Tibial nerve (tissue), 4 donors: ENCODE data around the gene ZNF133.

Experiments used
- CTCF ChIP-seq, 5 experiments: fragments of 200-600 bp in 3 of 5; fragments of 450-650 bp in 2 of 5; sonication (generic) in 3 of 5; IDR thresholded peaks; one replicate each; pipeline ENCODE4 v1.5.1; 2016 to 2019; ENCODE audit warnings: antibody characterized with exemption in 5 of 5, mild to moderate bottlenecking in 3 of 5, moderate library complexity in 2 of 5
- EP300 ChIP-seq, 2 donors: sonication (generic); formaldehyde crosslinking; IDR thresholded peaks; one replicate each; pipeline ENCODE4 v1.6.1; 2017; ENCODE audit warnings: antibody characterized with exemption in 2 of 2, mild to moderate bottlenecking in 1 of 2
- POLR2A ChIP-seq, 2 donors: fragments of 450-650 bp; IDR thresholded peaks; one replicate each; pipeline ENCODE4 v1.6.1; 2017; ENCODE audit warnings: antibody characterized with exemption in 2 of 2, mild to moderate bottlenecking in 2 of 2, moderate library complexity in 2 of 2

DNA sequence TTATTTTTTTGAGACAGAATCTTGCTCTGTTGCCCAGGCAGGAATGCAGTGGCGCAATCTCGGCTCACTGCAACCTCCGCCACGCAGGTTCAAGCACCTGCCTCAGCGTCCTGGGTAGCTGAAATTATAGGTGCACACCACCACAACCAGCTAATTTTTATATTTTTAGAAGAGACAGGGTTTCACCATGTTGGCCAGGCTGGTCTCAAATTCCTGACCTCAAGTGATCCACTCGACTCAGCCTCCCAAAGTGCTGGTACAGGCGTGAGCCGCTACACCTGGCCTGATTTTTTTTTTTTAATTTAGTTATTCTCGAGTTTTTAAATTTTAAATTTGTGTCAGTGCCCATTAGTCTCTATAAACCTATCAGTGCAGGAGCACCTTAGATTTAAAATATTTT is 24.4 kb downstream of the ZNF133 start:
- no peak for TF ChIP-seq CTCF (IDR thresholded peaks at IDR 0.05)
- TF ChIP-seq POLR2A (IDR thresholded peaks at IDR 0.05), result no peak
- TF ChIP-seq EP300 (IDR thresholded peaks at IDR 0.05), result no peak
